ENCODE data around the gene FYTTD1.

Gene FYTTD1

DNA sequence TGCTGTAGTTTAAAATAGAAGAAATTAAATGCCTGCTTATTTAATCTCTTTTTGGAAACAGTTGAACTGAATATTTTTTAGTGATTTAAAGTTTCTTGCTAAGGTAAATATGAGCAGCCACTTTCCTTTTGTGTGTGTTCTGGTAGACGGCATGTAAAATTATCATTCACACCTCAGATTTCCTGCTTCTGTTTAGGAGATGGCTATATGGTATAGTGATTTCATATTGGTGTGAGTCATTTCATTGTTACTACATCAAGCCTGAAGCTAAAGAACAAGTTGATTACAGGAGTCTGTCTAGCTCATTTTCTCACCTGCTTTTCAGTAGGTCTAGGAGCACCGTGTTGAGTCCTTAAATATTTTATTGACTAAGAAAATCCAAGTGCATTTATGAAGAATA lies 43.6 kb downstream of the FYTTD1 start:
- no peak for DNase-seq (ENCODE audit: low spot score)

DNA sequence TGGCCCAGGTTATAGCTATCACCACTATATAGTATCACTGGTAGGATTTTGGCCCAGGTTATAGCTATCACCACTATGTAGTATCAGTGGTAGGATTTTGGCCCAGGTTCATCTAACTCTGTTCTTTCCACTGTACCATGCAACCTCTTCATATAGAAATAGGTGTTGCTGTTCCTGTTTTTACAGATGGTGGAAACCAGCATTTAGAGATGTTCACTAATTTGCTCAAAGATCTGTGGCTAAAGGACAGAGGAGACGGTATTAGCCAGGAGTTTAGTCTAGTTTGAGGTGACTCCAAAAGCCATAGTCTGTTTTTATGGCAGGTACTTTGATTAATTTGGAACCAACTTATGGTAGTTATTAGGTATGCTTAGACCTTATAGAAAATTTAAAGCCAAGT lies 44.4 kb downstream of the FYTTD1 start:
- no peak for DNase-seq (ENCODE audit: low spot score)

DNA sequence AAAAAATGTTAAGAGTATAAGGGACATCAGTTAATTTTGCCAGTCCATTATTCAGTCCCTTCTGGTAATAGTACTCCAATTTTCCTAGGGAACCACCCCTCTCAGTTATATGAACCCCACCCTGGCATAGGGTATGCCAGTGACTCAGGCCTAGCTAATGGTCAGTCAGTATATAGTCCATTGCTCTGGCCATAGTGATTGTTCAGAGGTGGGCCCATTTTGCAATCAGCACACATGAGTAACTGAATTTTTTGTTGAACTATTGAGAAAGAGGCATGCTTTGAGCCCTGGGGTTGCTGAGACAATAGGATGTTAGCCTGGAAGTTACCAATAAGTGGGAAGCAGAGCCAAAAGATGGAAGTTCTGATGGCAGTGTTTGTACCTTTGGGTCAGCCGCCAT lies 45.5 kb downstream of the FYTTD1 start:
- peak; percentile 15 for DNase-seq (ENCODE audit: low spot score)

DNA sequence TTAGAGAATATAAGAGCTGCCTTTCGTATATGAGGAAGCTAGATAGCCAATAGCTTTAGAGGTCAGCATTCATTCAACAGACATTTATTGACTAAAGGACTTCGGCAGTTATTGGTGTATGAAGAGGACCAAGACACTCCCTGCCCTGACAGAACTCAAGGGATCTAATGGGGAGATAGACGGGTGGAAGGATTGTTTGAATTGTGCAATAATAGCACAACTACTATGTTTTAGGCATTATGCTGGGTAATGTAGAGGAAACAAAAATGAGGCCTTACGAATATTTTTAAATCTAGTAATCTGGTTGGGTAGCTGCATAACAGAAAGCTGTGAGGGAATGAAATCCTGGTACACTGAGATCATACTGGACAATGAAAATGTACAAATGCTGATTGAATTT lies 46.4 kb downstream of the FYTTD1 start:
- DNase-seq (ENCODE audit: low spot score), result no peak

DNA sequence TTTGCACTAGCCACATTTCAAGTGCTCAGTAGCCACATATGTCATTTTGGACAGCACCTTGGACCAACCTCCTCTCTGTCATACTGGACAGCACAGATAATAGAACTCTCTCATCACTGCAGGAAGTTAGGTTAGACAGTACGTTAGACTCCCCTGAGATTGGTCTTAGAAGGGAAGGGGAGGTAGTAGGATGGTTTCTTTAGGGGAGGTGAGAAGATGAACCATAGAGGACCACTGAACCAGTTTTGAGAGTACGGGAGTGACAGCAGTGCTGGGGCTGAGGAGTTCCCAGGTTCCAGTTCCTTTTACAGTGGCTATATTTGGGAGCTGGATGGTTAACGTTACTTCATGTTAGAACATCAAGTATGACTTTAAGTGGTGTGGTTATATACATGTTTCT lies 49.2 kb downstream of the FYTTD1 start:
- no peak for DNase-seq (ENCODE audit: low spot score)

DNA sequence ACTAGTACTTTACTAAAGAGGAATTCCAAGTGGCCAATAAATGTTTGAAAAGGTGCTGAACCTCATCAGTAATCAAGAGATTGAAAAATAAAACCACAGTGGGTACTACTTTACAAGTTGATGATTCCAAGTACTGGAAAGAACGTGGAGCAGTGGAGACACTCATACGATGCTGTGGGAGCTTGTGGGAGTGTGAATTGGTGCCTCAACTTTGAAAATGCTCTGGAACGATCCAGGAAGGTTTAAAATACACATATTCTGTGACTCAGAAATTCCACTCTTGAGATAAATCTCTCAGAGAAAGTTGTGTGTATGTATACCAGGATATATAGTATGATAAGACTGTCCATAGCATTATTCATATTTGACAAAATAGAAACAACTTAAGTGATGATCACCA lies 50.7 kb downstream of the FYTTD1 start:
- no peak for DNase-seq (ENCODE audit: low spot score)

DNA sequence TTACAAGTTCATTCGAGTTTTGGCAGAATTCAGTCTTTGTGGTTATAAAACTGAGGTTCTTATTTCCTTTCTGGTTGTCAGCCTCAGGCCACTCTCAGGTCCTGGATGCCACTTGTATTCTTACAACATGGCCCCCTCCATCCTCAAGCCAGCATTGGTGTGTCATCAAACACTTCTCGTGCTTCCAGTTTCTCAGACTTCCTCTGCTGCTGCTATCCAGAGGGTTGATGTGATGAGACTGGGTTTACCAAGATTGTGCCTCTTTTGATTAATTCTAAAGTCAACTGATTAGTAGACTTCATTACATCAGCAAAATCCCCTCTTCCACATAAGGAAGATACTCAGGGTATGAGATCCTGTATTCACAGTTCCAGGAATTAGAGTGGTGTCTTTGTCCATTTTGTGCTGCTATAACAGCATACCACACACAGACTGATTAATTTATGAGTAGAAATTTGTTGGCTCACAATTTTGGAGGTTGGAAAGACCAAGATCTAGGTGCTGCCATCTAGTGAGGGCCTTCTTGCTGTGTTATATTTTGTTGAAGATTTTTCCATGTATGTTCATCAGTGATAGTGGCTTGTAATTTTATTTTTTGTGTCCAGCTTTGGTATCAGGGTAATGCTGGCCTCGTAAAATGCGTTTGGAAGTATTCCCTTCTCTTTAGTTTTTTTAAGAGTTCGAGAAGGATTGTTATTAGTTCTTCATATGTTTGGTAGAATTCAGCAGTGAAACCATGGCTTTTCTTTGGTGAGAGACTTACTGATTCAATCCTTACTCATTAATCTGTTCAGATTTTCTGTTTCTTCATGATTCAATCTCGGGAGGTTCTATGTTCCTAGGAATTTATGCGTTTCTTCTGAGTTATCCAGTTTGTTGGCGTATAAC lies 52.5 kb downstream of the FYTTD1 start:
- no peak for DNase-seq (ENCODE audit: low spot score)

DNA sequence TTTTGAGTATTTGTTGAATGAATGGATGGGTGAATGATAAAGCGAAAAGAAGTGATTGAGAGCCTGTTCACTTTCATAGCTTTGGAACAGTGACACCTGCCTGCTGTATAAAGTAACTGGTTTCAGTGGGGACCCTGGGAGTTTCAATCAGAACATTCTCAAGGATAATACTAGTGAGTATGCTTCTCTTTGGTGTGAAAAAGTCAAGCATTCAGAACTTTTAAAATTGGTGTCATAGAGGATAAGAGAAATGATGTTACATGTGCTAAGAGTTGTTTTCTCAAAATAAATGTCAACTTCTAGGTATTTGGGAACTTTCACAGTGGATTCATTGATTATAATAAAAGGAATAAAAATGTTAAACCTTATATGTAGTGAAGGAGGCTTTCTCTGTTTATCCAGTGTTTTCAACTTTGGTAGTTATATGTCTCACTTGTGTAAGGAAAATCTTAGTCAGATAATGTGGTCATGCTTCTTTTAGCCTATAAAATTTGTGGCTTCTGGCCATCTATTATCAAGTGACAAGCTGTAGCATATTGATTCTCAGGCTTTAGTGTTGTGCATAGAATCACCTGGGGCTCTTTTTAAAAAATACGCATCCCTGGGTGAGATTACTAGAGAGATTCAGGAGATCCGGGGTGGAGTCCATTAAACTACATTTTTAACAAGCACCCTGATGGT lies 53.2 kb downstream of the FYTTD1 start:
- no peak for DNase-seq (ENCODE audit: low spot score)

DNA sequence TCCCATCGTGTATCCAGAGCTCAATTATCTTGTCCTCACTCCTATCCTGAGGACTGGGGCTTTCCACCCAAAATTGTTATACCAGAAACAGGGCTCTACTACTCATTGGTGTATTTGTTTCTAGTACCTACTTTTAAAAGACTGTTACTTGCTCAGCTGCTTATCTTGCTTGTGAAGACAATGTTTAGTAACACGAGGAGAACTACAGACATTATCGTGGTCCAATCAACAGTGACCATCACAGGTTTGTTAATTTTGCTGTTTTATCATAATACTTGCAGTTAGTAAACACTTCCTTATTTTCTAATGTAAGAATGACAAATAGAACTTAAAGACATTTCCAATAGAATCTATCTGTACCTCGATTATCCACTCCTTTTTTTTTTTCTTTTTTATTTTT lies 54.8 kb downstream of the FYTTD1 start:
- no peak for DNase-seq (ENCODE audit: low spot score)

DNA sequence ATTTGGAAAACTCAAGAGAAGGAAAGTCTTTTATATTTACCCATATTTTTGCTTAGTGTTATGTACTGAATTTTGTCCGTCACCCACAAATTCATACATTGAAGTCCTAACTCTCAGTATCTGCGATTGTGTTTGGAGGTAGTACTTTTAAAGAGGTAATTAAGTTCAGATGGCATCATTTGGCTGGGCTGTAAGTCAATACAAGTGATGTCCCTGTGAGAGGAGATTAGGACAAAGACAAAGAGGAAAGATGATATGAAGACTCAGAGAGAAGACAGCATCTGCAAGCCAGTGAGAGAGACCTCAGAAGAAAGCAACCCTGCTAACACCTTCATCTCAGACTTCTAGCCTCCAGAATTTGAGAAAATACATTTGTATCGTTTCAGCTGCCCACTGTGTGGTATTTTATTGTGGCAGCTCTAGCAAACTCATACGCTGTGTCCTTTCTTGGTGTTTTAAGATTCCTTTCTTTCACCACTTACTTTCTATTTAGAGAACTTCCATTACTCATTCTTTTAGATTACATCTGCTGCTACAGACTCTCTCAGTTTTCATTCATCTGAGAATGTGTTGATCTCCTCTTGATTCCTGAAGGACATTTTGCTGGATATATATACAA lies 58.4 kb downstream of the FYTTD1 start:
- DNase-seq (ENCODE audit: low spot score), result no peak

DNA sequence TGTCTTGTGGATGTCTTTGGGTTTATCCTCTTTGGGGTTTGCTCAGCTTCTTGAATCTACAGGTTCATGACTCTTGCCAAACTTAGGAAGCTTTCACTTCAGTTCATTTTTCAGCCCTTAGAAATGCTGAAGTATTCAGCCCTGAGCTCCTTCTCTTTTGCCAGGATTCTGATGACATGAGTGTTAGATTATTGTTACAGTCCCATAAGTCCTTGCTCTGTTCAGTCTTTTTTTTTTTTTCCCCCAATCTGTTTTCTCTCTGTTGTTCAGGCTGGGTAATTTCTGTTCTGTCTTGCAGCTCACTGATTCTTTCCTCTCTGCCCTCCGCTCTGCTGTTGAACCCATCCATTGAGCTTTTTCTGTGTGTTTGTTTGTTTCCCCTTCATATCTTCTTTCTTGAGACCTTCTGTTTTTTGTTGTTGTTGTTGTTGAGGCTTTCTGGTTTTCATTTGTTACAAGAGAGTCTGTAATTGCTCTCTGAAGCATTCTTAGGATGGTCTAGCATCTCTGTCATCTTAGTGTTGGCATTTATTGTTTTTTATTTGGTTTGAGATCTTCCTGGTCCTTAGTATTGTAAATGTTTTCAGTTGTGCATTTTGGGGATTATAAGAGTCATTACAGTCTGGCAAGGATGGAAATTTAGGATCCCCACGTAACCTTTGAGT lies 59.8 kb downstream of the FYTTD1 start:
- DNase-seq (ENCODE audit: low spot score), result no peak

DNA sequence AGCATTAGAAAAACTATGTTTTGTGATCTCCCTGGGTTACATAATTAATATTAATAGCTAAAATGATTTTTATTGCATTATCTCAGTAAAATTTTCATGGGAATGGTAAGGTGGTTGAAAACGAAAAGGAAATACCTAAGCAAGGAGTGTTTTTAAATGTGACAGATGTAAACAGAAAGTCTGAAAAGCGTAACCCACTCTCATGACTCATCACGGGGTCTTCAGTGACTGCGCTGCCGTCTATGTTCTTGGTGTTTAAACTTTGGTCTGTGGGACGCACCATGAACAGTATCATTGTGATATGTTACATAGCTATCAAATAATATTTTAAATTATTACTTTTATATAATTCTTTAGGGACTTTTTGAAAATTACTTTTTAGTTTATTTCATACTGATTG lies 61.2 kb downstream of the FYTTD1 start:
- DNase-seq (ENCODE audit: low spot score), result no peak

DNA sequence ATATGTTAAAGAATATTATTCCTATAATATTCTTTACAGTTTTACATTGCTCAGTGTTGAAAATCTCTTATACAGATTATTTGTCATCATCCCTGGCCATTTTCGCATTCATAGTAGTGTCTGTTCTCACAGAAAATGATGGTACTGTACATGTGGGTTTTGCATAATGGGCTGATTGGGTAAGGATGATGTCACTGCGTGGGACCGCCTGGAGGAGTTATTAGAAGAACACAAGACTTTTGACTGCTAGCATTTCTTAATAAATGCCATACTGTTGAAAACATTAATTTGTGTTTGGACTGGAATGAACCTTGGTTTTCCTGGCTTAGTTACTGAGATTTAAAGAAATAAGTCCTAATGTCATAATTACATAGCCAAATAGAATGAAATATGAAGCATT lies 61.7 kb downstream of the FYTTD1 start:
- no peak for DNase-seq (ENCODE audit: low spot score)

DNA sequence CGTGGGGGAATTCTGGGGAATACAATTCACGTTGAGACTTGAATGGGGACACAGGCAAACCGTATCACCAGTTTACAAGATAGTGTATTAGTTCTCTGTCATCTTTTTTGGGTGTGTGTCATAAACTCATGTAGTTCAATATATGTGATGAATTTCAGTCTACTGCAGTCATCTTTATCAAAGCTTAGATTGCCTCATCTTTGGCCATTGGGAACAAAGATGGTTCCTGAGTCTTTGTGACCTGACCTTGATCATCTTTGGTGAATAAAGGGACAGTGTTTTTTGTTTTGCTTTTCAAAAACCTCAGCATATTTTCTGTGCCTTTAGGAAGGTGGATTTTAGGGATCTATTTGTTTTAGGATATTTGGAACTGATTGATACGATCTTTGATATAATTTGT lies 64.7 kb downstream of the FYTTD1 start:
- no peak for DNase-seq (ENCODE audit: low spot score)

DNA sequence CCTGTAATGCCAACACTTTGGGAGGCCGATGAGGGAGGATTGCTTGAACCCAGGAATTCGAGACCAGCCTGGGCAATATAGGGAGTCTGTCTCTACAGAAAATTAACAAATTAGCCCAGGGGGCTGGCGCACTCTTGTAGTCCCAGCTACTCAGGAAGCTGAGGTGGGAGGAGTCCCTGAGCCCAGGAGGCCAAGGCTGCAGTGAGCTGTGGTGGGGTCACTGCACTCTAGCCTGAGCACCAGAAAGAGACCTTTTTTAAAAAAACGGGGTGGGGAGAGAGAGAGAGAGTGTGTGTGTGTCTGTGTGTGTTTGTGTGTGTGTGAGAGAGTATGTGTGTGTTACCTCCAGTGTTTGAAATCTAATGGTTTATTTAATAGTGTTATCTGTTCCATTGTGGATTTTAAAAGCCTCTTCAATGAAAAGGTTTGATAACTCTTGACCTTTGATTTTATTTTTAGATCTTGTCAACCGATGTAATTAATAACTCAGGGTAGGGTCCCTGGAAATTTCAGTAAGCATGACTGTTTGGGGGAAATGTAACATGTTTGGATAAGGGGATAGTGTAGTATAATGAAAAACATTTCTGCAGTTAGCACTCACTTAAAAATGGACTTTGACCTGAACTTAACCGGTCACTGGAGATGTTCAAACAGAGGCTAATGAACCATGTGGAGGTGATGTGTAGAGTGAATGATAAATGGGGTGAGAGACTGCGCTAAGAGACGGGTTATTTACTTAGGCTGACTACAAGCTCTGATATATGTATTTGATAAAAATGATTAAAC lies 71.1 kb downstream of the FYTTD1 start:
- DNase-seq (ENCODE audit: low spot score), result peak; percentile 51

DNA sequence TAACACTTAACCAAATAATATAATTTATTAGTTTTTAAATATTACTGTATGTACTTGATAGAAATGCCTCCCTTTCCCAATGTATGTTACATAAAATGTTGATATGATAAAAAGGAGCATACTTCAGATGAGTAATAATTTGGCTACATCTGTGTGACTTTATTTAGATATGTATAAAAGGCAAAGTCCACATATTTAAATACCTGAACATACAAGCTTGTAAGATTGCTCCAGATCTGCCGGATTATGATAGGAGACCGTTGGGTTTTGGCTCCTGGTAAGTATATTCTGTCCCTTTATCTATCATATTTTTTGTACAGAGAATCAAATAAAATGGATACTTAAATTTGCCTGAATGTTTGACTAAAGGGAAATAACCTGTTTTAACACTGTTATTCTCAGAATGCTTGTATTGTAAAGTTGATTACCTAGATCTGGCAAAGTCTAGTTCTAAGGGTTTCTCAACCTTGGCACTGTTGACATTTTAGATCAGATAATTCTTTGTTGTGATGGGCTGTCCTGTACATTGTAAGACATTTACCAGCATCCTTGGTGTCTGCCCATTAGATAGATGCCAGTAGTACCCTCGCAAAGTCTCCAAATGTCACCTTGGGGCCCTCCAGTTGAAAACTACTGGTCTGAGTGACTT lies 79.8 kb downstream of the FYTTD1 start:
- DNase-seq (ENCODE audit: low spot score), result no peak

DNA sequence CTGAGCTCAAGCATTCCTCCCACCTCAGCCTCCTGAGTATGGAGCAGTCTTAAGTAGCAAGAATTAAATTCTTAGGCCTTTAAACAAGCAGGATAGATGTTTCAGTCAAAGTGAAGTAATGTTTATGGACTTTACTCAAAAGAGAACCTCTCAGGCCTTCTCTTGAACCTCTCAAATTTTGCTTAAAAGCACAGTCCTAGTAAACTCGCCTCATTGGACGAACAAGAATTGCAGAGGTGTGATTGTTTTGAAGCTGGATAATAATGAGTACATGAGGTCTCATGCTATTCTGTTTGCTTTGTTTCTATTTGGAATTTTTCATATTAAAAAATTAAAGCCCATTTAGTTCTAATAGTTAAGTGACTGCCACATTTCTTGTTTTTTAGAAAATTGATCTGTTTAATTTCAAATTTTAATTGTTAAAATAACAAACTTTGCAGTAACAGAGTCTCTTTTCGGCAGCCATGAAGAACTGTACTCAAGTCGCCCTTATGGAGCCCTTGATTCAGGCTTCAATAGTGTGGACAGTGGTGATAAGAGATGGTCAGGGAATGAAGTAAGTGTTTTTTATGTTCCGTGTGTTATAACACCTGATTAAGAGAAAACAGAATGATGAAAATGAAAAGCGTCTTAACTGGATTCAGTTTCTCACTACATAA lies 80.8 kb downstream of the FYTTD1 start:
- no peak for DNase-seq (ENCODE audit: low spot score)

DNA sequence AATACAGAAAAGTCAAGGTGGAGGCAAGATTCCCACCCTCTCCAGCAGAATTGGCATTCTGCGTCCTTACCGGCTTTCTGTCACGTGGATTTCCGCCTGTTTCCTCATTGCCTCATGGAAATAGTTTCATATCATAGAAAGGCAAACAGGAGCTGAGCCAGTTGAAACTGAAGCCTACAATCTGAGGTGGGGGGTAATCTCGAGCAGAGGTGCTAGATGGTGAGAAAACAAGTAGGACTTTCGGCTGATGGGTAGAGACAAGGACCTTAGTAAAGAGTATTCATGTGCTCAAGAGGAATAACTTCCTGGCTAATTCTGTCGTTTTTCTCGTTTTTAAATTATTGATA lies 81.3 kb downstream of the FYTTD1 start:
- DNase-seq (ENCODE audit: low spot score), result no peak

DNA sequence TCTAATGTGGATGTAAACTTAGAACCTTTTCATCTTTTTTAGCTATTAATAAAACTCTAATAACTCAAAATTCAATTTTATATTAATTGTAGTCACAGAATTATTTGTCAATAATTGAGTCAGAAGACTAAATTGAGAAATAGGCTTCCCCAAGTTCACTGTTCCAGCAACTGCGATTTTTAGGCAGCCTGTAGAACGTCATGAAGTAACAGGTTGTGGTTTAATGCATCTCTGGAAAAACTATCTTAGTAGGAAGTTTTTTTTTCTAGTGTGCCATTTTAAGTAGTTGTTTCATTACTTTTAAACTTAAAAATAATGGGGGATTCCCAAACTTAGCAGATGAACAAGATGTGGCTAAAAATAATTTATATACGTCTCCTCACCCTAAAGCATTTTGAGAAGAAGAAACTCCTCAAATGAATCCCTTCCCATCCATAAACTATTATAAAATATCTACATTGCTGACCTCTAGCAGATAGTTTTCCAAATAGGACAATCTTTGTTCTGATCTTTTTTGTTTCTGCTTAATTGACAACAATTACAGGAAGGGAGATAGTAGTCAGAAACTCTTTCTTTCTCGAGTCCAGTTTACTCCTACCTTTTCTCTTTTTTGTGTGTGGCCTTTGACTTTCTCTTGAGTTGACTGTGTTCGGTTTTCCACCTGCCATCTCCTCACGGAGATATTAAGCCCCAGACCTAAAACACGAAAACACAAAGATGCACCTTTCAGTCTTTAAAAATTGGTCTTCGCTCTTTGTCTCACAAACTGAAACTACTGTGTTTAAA lies 84.4 kb downstream of the FYTTD1 start:
- no peak for DNase-seq (ENCODE audit: low spot score)

DNA sequence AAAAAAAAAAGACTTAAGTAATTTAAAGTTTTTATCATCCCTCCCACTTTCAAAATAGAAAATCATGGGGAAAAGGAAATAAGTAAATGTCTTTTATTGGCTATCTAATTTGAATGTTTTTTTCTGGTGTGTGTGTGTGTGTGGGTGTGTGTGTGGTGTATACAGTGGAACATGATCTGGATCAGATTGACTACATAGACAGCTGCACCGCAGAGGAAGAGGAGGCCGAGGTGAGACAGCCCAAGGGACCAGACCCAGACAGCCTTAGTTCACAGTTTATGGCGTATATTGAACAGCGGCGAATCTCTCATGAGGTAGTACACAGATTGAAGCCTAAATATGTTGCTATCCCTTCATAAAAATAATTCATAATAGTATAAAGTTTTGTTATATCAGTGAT lies 85.8 kb downstream of the FYTTD1 start:
- no peak for DNase-seq (ENCODE audit: low spot score)

Measured in HuH-7.5 (cell line).